ENCODE results near the gene C9orf78. TPM values are rescaled to one million over a fixed set of nuclear protein-coding genes. Genes with fewer than 3 reads are reported as not detected.

The C9orf78 gene
- total and polyA plus RNA-seq, 2 donors, result 27.0 to 99.8 TPM

GRCh38 chr9:129839324-129840023 lies 4.4 kb upstream of the C9orf78 start:
- no peaks in the 10 kb centered on the region for H3K4me1 ChIP-seq (ENCODE audit: insufficient read depth)
- no peaks in the 10 kb centered on the region for H3K36me3 ChIP-seq (ENCODE audit: insufficient read depth)
- no peak for DNase-seq (ENCODE audit: extremely low spot score)
- H3K27ac ChIP-seq (ENCODE audit: low read depth), result no peak overlapping the region
- no peak overlapping the region for H3K4me3 ChIP-seq (ENCODE audit: low read depth, low read length)
- WGBS, result 76% methylated on average over 10 of the region's 10 CpGs

- no peak overlapping the region for H3K27ac ChIP-seq (ENCODE audit: low read depth)
- no peak overlapping the region for H3K4me3 ChIP-seq (ENCODE audit: low read depth, low read length)
- 79% methylated on average over 12 of the region's 12 CpGs for WGBS
- H3K4me1 ChIP-seq (ENCODE audit: insufficient read depth), result no peaks in the 10 kb centered on the region
- DNase-seq (ENCODE audit: extremely low spot score), result no peak
- H3K36me3 ChIP-seq (ENCODE audit: insufficient read depth), result no peaks in the 10 kb centered on the region
Measured at GRCh38 chr9:129838707-129839259, 3.7 kb upstream of the C9orf78 start.

- Histone ChIP-seq H3K27ac (ENCODE audit: low read depth) (no peak overlapping the region), H3K4me3 (ENCODE audit: low read depth, low read length) (peak overlapping the region; percentile 91), H3K4me1 (ENCODE audit: insufficient read depth) (no peaks in the 10 kb centered on the region), H3K36me3 (ENCODE audit: insufficient read depth) (no peaks in the 10 kb centered on the region)
- WGBS, result 26% methylated on average over 16 of the region's 16 CpGs
- DNase-seq (ENCODE audit: extremely low spot score), result no peak
Measured at GRCh38 chr9:129836311-129837007, 1.4 kb upstream of the C9orf78 start.

GRCh38 chr9:129835860-129836223 lies 767 bp upstream of the C9orf78 start:
- Histone ChIP-seq H3K4me1 (ENCODE audit: insufficient read depth) (no peaks in the 10 kb centered on the region), H3K36me3 (ENCODE audit: insufficient read depth) (no peaks in the 10 kb centered on the region), H3K4me3 (ENCODE audit: low read depth, low read length) (peak overlapping the region; percentile 91), H3K27ac (ENCODE audit: low read depth) (no peak overlapping the region)
- 1% methylated on average over 19 of the region's 19 CpGs for WGBS
- no peak for DNase-seq (ENCODE audit: extremely low spot score)

- Histone ChIP-seq H3K27ac (ENCODE audit: low read depth) (peak overlapping the region; percentile 66), H3K4me3 (ENCODE audit: low read depth, low read length) (peak overlapping the region; percentile 77), H3K4me1 (ENCODE audit: insufficient read depth) (no peaks in the 10 kb centered on the region), H3K36me3 (ENCODE audit: insufficient read depth) (no peaks in the 10 kb centered on the region)
- no peak for DNase-seq (ENCODE audit: extremely low spot score)
- 2% methylated on average over 32 of the region's 32 CpGs for WGBS
Measured at GRCh38 chr9:129834489-129835127, 467 bp downstream of the C9orf78 start.

- Histone ChIP-seq H3K27ac (ENCODE audit: low read depth) (no peak overlapping the region), H3K4me1 (ENCODE audit: insufficient read depth) (no peaks in the 10 kb centered on the region), H3K36me3 (ENCODE audit: insufficient read depth) (peaks cover 2% of the 10 kb centered on the region), H3K4me3 (ENCODE audit: low read depth, low read length) (no peak overlapping the region)
- WGBS, result 84% methylated on average over 1 of the region's 1 CpG
- no peak for DNase-seq (ENCODE audit: extremely low spot score)
Measured at GRCh38 chr9:129832982-129833381, 2.1 kb downstream of the C9orf78 start.

GRCh38 chr9:129828969-129829368 lies 6.1 kb downstream of the C9orf78 start:
- no peak overlapping the region for H3K27ac ChIP-seq (ENCODE audit: low read depth)
- DNase-seq (ENCODE audit: extremely low spot score), result no peak
- 94% methylated on average over 10 of the region's 10 CpGs for WGBS
- no peak overlapping the region for H3K4me3 ChIP-seq (ENCODE audit: low read depth, low read length)
- H3K36me3 ChIP-seq (ENCODE audit: insufficient read depth), result peaks cover 2% of the 10 kb centered on the region
- no peaks in the 10 kb centered on the region for H3K4me1 ChIP-seq (ENCODE audit: insufficient read depth)

GRCh38 chr9:129828051-129828450 lies 7.0 kb downstream of the C9orf78 start:
- 91% methylated on average over 9 of the region's 9 CpGs for WGBS
- DNase-seq (ENCODE audit: extremely low spot score), result no peak
- Histone ChIP-seq H3K4me1 (ENCODE audit: insufficient read depth) (no peaks in the 10 kb centered on the region), H3K36me3 (ENCODE audit: insufficient read depth) (peaks cover 2% of the 10 kb centered on the region), H3K27ac (ENCODE audit: low read depth) (no peak overlapping the region), H3K4me3 (ENCODE audit: low read depth, low read length) (no peak overlapping the region)

- no peak for DNase-seq (ENCODE audit: extremely low spot score)
- WGBS, result 96% methylated on average over 1 of the region's 1 CpG
- Histone ChIP-seq H3K4me3 (ENCODE audit: low read depth, low read length) (no peak overlapping the region), H3K27ac (ENCODE audit: low read depth) (no peak overlapping the region), H3K4me1 (ENCODE audit: insufficient read depth) (no peaks in the 10 kb centered on the region), H3K36me3 (ENCODE audit: insufficient read depth) (peaks cover 5% of the 10 kb centered on the region)
Measured at GRCh38 chr9:129826759-129827158, 8.3 kb downstream of the C9orf78 start.

GRCh38 chr9:129826344-129826743 lies 8.7 kb downstream of the C9orf78 start:
- Histone ChIP-seq H3K27ac (ENCODE audit: low read depth) (no peak overlapping the region), H3K4me3 (ENCODE audit: low read depth, low read length) (no peak overlapping the region), H3K36me3 (ENCODE audit: insufficient read depth) (peaks cover 5% of the 10 kb centered on the region), H3K4me1 (ENCODE audit: insufficient read depth) (no peaks in the 10 kb centered on the region)
- WGBS, result 73% methylated on average over 6 of the region's 6 CpGs
- DNase-seq (ENCODE audit: extremely low spot score), result no peak

- Histone ChIP-seq H3K27ac (ENCODE audit: low read depth) (no peak within 1 kb of the TSS), H3K4me1 (ENCODE audit: insufficient read depth) (no peaks in the 10 kb centered on the region), H3K36me3 (ENCODE audit: insufficient read depth) (peaks cover 3% of the 10 kb centered on the region), H3K4me3 (ENCODE audit: low read depth, low read length) (peak within 1 kb of the TSS; percentile 86)
- peak; percentile 86 for DNase-seq (ENCODE audit: extremely low spot score)
- 5% methylated on average over 47 of the region's 47 CpGs for WGBS
Measured at GRCh38 chr9:129823935-129824601, 11.0 kb downstream of the C9orf78 start, which contains the start of gene TOR1A. TOR1A (minus strand) TSS chr9:129824136; CDS start chr9:129824085, 51 bp downstream.

- Histone ChIP-seq H3K27ac (ENCODE audit: low read depth) (no peak overlapping the region), H3K36me3 (ENCODE audit: insufficient read depth) (peaks cover 2% of the 10 kb centered on the region), H3K4me1 (ENCODE audit: insufficient read depth) (no peaks in the 10 kb centered on the region), H3K4me3 (ENCODE audit: low read depth, low read length) (peak overlapping the region; percentile 86)
- no peak for DNase-seq (ENCODE audit: extremely low spot score)
- under 1% methylated on average over 15 of the region's 15 CpGs for WGBS
Measured at GRCh38 chr9:129823542-129823934, 11.5 kb downstream of the C9orf78 start.

- Histone ChIP-seq H3K36me3 (ENCODE audit: insufficient read depth) (peaks cover 2% of the 10 kb centered on the region), H3K4me1 (ENCODE audit: insufficient read depth) (no peaks in the 10 kb centered on the region), H3K27ac (ENCODE audit: low read depth) (no peak overlapping the region), H3K4me3 (ENCODE audit: low read depth, low read length) (peak overlapping the region; percentile 86)
- no peak for DNase-seq (ENCODE audit: extremely low spot score)
- 17% methylated on average over 26 of the region's 26 CpGs for WGBS
Measured at GRCh38 chr9:129822898-129823541, 12.1 kb downstream of the C9orf78 start.

Data from urinary bladder (tissue), 4 donors.